Peyer's patch (tissue), 4 donors: Measurements from ENCODE around the gene CREB1.

Experiments
- CTCF ChIP-seq, 6 experiments: fragments of 450-650 bp in 4 of 6; fragments of 200-600 bp in 2 of 6; sonication (generic) in 1 of 6; IDR thresholded peaks; one replicate each; pipeline ENCODE4 v1.5.1; 2017 to 2019; ENCODE audit warnings: antibody characterized with exemption in 6 of 6, mild to moderate bottlenecking in 3 of 6, moderate library complexity in 1 of 6
- POLR2A ChIP-seq, 2 donors: fragments of 450-650 bp; IDR thresholded peaks; one replicate each; pipeline ENCODE4 v1.5.1; 2017; ENCODE audit warnings: antibody characterized with exemption in 2 of 2, mild to moderate bottlenecking in 2 of 2, moderate library complexity in 2 of 2

- TF ChIP-seq POLR2A (IDR thresholded peaks at IDR 0.05): no peak
- no peak for TF ChIP-seq CTCF (IDR thresholded peaks at IDR 0.05)
Observed at GRCh38 chr2:207600231-207600630, 70.5 kb downstream of the CREB1 start.
